ENCODE data around the gene METTL25. TPM values are rescaled to one million over a fixed set of nuclear protein-coding genes. Genes with fewer than 3 reads are reported as not detected.

The METTL25 gene
- total and polyA plus RNA-seq, 2 of the 8 experiments (the other 6 are each of a cell fraction or from before 2014, with no cell fraction given), result 2.4 to 8.3 TPM

DNA sequence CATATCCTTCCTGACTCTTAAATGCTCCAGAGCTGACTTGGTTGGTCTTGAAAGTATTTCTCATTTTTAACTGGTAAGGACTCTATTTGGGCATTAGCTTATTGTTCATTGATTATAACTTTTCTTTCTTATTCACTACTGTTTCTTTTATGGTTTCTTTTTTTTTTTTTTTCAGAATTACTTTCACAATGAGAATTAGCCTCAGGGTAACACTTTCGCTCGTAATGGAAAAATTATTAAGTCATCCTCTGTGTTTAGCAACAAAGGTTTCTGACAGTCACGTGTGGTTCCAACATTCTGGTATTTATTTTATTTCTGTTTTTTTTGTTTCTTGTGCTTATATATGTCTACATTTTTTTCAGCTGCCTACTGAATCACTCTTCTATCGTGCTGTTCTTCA, 80.0 kb downstream of the METTL25 start:
- Histone ChIP-seq H2BK120ac (replicated peaks; ENCODE audit: low read depth, low read length) (no peak overlapping the region), H3K27ac (ENCODE audit: low read depth, low read length) (no peak overlapping the region), H4K5ac (ENCODE audit: insufficient read length, low read depth, low read length) (no peak overlapping the region), H4K20me1 (replicated peaks in 1 of 2; ENCODE audit: control insufficient read depth in 1 of 2, insufficient read depth in 2 of 2, low read length in 2 of 2) (no peaks in the 10 kb centered on the region), H3K23ac (ENCODE audit: insufficient read length) (no peak overlapping the region), H3K79me1 (ENCODE audit: low read depth, low read length) (no peaks in the 10 kb centered on the region), H3K9ac (replicated peaks in 1 of 4; ENCODE audit: extremely low read depth in 1 of 4, low read depth in 3 of 4, low read length in 3 of 4) (no peak overlapping the region), H3K4ac (replicated peaks; ENCODE audit: insufficient read length, low read depth, low read length) (no peak overlapping the region), H4K8ac (ENCODE audit: extremely low read depth, insufficient read depth, low read length) (no peak overlapping the region), H2AK5ac (ENCODE audit: low read depth, low read length) (no peak overlapping the region), H2AFZ (ENCODE audit: low read length) (no peak overlapping the region), H3K4me1 (replicated peaks in 1 of 4; ENCODE audit: control insufficient read depth in 3 of 4, insufficient read depth in 4 of 4, low read length in 3 of 4) (no peaks in the 10 kb centered on the region), H3K79me2 (ENCODE audit: control insufficient read depth in 1 of 2, insufficient read depth in 2 of 2, low read length in 2 of 2) (no peaks in the 10 kb centered on the region), H3K27me3 (replicated peaks in 1 of 4; ENCODE audit: control insufficient read depth in 3 of 4, extremely low read depth in 1 of 4, insufficient read depth in 3 of 4, low read length in 3 of 4) (no peaks in the 10 kb centered on the region), H3K9me3 (ENCODE audit: insufficient read depth in 2 of 2, low read depth in 1 of 2, low read length in 1 of 2) (0 out of 4 replicates have a peak, but pooled peaks cover 0 to under 1% of the 10 kb centered on the region in 2 experiments), H3K23me2 (ENCODE audit: low read depth, low read length) (no peaks in the 10 kb centered on the region), H3K4me3 (ENCODE audit: extremely low read depth in 1 of 4, insufficient read depth in 2 of 4, low read depth in 3 of 4, low read length in 4 of 4) (no peak overlapping the region), H4K91ac (replicated peaks; ENCODE audit: insufficient read length, low read length) (no peak overlapping the region), H2BK15ac (ENCODE audit: low read length) (no peak overlapping the region), H2BK12ac (ENCODE audit: low read depth, low read length) (no peak overlapping the region), H3K56ac (replicated peaks; ENCODE audit: insufficient read length, low read depth, low read length) (no peak overlapping the region), H3K36me3 (ENCODE audit: control insufficient read depth in 2 of 4, insufficient read depth in 4 of 4, low read length in 3 of 4) (peaks cover 0 to 7% (median 0%) of the 10 kb centered on the region in 4 experiments; a peak in 1 of 8 replicates), H3K18ac (ENCODE audit: extremely low read depth, low read length) (no peak overlapping the region), H2BK5ac (ENCODE audit: low read depth, low read length) (no peak overlapping the region), H2BK20ac (ENCODE audit: low read length) (no peak overlapping the region), H3K14ac (ENCODE audit: insufficient read length) (no peak overlapping the region), H3K4me2 (ENCODE audit: insufficient read depth in 1 of 2, low read depth in 2 of 2, low read length in 2 of 2) (no peak overlapping the region)
- no peak for FAIRE-seq
- 93% methylated on average over 4 of the region's 4 CpGs; no CpG with 5 or more reads in 1 of the 2 experiments for WGBS, 2 experiments (ENCODE audit: extremely low coverage in 1 of 2, insufficient coverage in 1 of 2, insufficient read length in 1 of 2, insufficient replicate concordance in 2 of 2, low coverage in 1 of 2, low lambda C conversion rate in 2 of 2, missing lambda C conversion rate in 1 of 2)
- ChIA-PET CTCF (ENCODE audit: partially characterized antibody) (no interaction called here), POLR2A (ENCODE audit: partially characterized antibody) (no interaction called here)
- DNase-seq (ENCODE audit: low read depth in 1 of 2, low spot score in 2 of 2), result no peak
- TF ChIP-seq SAP30 (IDR thresholded peaks at IDR 0.05; ENCODE audit: insufficient read depth, insufficient replicate concordance, low read length), result no peak
- no peak for TF ChIP-seq RNF2 (IDR thresholded peaks at IDR 0.05; ENCODE audit: borderline replicate concordance, low read depth, low read length, missing control alignments, poor library complexity, severe bottlenecking)
- TF ChIP-seq SRF (IDR thresholded peaks at IDR 0.05; ENCODE audit: low read depth, low read length), result no peak
- no peak for TF ChIP-seq TBP (IDR thresholded peaks at IDR 0.05; ENCODE audit: low read depth, low read length)
- no peak for TF ChIP-seq CBX5 (IDR thresholded peaks at IDR 0.05; ENCODE audit: low read depth, low read length)
- TF ChIP-seq CEBPB (IDR thresholded peaks at IDR 0.05; ENCODE audit: low read depth, low read length), result no peak
- no peak for TF ChIP-seq KDM1A (IDR thresholded peaks at IDR 0.05; ENCODE audit: borderline replicate concordance, low read length)
- TF ChIP-seq NANOG (IDR thresholded peaks at IDR 0.05; ENCODE audit: insufficient read depth, low read depth, low read length, poor library complexity, severe bottlenecking), result no peak
- no peak for TF ChIP-seq GTF2F1 (IDR thresholded peaks at IDR 0.05; ENCODE audit: borderline replicate concordance, low read depth, low read length)
- no peak for TF ChIP-seq SIRT6 (IDR thresholded peaks at IDR 0.05; ENCODE audit: low read length)
- no peak for TF ChIP-seq ASH2L (IDR thresholded peaks at IDR 0.05; ENCODE audit: low read length)
- TF ChIP-seq KDM5A (IDR thresholded peaks at IDR 0.05; ENCODE audit: low read length), result no peak
- TF ChIP-seq, protein P1, sequence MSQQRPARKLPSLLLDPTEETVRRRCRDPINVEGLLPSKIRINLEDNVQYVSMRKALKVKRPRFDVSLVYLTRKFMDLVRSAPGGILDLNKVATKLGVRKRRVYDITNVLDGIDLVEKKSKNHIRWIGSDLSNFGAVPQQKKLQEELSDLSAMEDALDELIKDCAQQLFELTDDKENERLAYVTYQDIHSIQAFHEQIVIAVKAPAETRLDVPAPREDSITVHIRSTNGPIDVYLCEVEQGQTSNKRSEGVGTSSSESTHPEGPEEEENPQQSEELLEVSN (IDR thresholded peaks at IDR 0.05), result no peak
- TF ChIP-seq, protein P2, sequence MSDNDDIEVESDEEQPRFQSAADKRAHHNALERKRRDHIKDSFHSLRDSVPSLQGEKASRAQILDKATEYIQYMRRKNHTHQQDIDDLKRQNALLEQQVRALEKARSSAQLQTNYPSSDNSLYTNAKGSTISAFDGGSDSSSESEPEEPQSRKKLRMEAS (IDR thresholded peaks at IDR 0.05), result no peak
